GM12878 (cell line): ENCODE results near the gene GPBP1L1.
"Not testable (repeated sequence)": the region's sequence is repeated elsewhere in the genome, so short reads cannot be mapped to it uniquely, and the experiment has no call there.

ENCODE experiments used
- CEBPB ChIP-seq, 2 experiments: fragments of 150-350 bp in 1 of 2; IDR thresholded peaks; 2 replicates each; pipeline ENCODE4 v1.6.1; 2012 to 2014; ENCODE audit warnings: low read depth in 2 of 2, low read length in 2 of 2, borderline replicate concordance in 1 of 2, inconsistent platforms in 1 of 2
- CTCF ChIP-seq, 3 experiments: IDR thresholded peaks in 2 of 3; conservative IDR thresholded peaks in 1 of 3; 2 replicates each; pipeline ENCODE4 v1.5.1; 2011; ENCODE audit warnings: low read depth in 3 of 3, low read length in 3 of 3, mild to moderate bottlenecking in 3 of 3, control low read depth in 2 of 3, moderate library complexity in 2 of 3, inconsistent platforms in 1 of 3, mixed read lengths in 1 of 3; ENCODE audit not compliant: control insufficient read depth in 2 of 3, insufficient read depth in 1 of 3; ENCODE audit errors: extremely low read depth in 1 of 3
- FOXK2 ChIP-seq: fragments of 450-650 bp; IDR thresholded peaks from 2 replicates; pipeline ENCODE4 v1.6.1; 2017; ENCODE audit warnings: mild to moderate bottlenecking, moderate library complexity
- MAX ChIP-seq: IDR thresholded peaks from 2 replicates; pipeline ENCODE4 v1.6.1; 2012; ENCODE audit warnings: low read depth, low read length, improper control_type of control experiment
- POLR2A ChIP-seq: IDR thresholded peaks from 2 replicates; pipeline ENCODE4 v1.6.1; 2011; ENCODE audit warnings: low read depth, mild to moderate bottlenecking, low read length
- PRDM15 ChIP-seq: fragments of 450-650 bp; formaldehyde crosslinking; IDR thresholded peaks from 2 replicates; pipeline ENCODE4 v1.4.0; 2020; ENCODE audit warnings: mild to moderate bottlenecking, moderate library complexity
- TAF1 ChIP-seq: IDR thresholded peaks from 2 replicates; pipeline ENCODE4 v1.6.1; 2011; ENCODE audit warnings: mild to moderate bottlenecking, low read depth, low read length, borderline replicate concordance
- ZZZ3 ChIP-seq: IDR thresholded peaks from 2 replicates; pipeline ENCODE4 v1.6.1; 2011; ENCODE audit warnings: low read depth; ENCODE audit not compliant: control insufficient read depth, insufficient read length

- TF ChIP-seq CTCF (IDR thresholded peaks at IDR 0.05 in 2 of 3, conservative IDR thresholded peaks at IDR 0.05 in 1 of 3; ENCODE audit: control insufficient read depth in 2 of 3, extremely low read depth in 1 of 3, insufficient read depth in 1 of 3, low read depth in 3 of 3, low read length in 3 of 3); MAX; TAF1; CEBPB (IDR thresholded peaks at IDR 0.05; ENCODE audit: borderline replicate concordance in 1 of 2, low read depth in 2 of 2, low read length in 2 of 2); ZZZ3; FOXK2; POLR2A; PRDM15: not testable (repeated sequence)
Observed at GRCh38 chr1:45717386-45717785, 31.1 kb upstream of the GPBP1L1 start.
